ENCODE measurements around the gene MAS1.
"Not testable (repeated sequence)": the region's sequence is repeated elsewhere in the genome, so short reads cannot be mapped to it uniquely, and the experiment has no call there.

Gene MAS1

DNA sequence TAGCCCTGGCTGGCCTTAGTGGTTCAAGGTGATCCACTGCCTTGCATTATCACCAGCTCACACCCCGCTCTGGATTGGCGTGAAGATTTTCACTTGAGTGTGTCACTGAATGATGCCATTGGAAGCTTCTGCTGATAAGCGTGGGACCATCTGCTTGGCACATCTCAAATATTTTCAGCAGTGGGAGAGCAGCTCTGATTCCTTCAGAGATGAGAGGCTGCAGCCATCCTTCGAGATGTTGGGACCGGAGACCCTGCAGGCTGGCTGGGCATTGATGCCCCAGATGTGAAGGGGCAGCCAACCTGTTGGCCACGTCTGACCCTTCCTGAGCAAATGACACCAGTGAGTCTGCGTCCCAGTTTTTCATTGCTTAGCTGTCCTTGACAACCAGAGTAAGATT, at the start of gene MAS1:
Gene MAS1 (plus strand): TSS at position 197 of the 400 bp plus-strand sequence. CDS start 15,968 bp downstream, outside the sequence.
- DNase-seq = no peak

DNA sequence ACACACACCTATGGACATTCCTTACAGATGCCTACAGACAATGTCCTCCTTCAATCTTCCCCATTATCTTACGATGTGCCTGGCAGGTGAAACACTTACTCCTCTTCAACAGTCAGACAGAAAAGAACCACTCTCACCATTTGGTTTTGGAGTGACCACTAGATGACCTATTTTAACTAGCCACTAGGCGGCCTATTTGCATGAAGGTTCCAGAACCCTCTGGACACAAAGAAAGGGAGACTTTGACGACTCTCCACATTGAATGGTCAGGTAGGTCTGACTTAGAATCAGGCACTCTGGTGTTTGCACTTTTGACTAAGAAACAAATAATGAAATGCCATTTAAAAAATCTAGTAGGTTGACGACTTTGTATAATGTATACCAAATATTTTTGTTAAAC, 48.8 kb upstream of the MAS1 start:
- no peak for DNase-seq

DNA sequence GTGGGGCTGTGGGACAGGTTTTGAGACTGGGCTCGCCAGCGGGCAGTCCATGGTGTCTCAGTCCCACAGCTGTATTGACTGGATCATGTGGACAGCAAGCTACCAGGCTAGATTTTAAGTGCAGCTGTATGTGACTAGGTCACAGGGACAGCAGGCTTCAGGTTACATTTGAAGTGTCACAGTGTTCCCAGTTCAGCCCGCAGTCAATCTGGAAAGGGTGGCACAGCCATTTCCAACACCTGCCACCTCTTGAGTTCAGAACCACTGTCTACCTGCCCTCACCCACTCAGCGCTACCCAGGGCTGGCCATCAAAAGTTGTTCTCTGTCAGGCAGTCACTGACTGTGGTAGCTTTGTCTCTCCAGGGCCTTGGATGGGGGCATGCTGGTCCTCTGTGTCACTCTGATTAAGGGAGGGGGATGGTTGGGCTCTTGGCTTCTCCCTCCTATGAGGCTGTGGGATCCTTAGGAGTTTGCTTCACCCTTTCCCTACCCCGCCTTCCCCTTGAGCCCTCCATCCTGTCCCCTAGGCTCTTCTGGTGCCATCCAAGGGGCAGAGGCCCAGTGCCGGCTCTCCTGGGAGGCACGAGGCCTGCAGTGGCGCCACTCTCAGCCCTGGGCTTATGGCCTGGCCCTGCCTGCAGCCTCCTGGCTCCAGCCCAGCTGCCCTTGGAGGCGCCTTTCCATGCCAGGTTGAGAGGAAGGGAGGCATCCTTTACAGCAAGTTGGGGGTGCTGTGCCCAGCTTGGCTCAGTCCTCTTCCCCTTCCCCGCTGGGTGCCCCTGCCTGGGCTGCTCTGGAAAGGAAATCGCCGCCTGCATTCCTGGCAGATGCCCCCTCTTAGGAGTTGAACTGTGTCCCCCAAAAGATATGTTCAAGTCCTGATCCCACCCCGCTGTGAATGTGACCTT, 45.8 kb upstream of the MAS1 start:
- DNase-seq = peak; percentile 13

- not testable (repeated sequence) for DNase-seq
These were observed 42.2 kb upstream of the MAS1 start for GRCh38 chr6:159848552-159848951.

DNA sequence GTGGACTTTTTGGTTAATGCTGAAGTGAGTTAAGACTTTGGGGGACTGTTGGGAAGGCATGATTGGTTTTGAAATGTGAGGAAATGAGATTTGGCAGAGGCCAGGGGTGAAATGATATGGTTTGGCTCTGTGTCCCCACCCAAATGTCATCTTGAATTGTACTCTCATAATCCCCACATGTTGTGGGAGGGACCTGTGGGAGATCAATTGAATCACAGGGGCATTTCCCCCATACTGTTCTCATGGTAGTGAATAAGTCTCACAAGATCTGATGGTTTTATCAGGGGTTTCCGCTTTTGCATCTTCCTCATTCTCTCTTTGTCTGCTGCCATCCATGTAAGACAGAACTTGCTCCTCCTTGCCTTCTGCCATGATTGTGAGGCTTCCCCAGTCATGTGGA, 40.9 kb upstream of the MAS1 start:
- DNase-seq = not testable (repeated sequence)

GRCh38 chr6:159852877-159853276, 37.9 kb upstream of the MAS1 start:
- no peak for DNase-seq

DNA sequence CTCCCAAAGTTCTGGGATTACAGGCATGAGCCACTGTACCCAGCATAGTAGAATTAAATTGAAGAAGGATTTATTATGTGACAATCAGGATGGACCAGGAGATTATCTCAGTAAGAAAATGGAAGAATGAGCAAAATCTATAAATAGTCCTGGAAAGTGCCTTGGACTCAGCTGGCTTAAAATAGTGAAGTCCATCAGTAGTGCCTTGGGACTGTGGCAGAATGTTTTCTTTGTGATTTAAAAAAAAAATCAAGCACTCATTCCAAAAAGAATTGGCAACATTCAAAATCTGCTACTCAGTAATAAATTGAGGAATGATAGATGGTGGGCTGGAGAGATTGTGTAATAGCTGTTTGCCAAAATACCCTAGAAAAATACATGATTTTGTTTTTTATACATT, 37.0 kb upstream of the MAS1 start:
- no peak for DNase-seq

DNA sequence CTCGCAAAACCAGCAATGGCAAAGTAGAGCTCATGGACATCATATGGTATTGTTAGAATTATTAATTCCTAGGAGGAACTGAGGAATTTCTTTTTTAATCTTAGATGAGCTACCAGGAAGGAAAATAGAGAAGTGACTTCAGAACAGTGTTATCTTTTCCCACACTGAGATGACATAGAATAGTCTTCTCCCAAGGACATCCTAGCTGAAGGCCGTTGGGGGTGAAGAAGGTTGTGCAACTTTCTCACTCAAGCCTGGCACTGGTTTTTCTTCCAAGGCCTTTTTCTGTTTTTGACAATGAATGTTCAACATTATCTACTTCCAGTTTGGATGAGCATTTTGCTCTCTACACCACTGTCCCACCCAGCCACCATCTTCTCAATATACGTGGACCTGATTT, 35.8 kb upstream of the MAS1 start:
- DNase-seq = no peak

DNA sequence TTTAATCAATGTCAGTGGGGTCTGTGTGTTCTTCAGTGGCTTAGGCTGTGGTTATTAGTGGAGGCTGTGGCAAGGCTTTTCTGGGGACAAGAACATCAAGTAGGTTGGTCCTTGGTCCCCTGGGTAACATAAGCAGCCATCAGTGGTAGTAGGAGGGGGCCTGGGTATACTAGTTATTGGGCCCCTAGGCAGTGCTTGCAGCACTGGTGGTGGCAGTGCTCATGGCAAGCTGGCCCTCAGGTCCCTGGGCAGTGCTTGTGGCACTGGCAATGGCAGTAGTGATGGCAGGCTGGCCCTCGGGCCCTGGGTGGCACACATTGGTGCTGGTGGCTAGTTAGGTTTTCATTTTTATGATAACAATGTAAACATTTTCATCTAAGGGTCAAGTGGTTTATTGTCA, 32.5 kb upstream of the MAS1 start:
- no peak for DNase-seq

- no peak for DNase-seq
These were observed 30.3 kb upstream of the MAS1 start for GRCh38 chr6:159860482-159860881.

DNA sequence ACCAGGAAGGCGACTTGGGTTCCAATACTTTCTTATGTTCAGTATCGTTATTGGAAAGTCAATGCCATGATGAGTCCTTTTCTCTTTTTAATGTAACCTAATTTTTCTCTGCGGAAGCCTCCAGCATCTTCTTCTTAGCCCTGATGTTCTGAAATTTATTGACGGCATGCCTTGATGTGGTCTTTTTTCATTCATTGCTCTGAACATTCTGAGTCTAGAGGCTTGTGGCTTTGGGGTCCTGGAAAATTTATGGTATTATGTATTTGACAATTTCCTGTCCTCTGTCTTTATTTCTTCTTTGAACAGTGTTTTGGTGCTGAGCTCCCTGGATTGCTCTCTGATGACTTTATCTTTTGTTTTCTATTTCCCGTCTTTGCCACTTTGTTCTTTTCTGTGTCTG, 28.7 kb upstream of the MAS1 start:
- no peak for DNase-seq

GRCh38 chr6:159863341-159863740, 27.4 kb upstream of the MAS1 start:
- DNase-seq = peak; percentile 4

DNA sequence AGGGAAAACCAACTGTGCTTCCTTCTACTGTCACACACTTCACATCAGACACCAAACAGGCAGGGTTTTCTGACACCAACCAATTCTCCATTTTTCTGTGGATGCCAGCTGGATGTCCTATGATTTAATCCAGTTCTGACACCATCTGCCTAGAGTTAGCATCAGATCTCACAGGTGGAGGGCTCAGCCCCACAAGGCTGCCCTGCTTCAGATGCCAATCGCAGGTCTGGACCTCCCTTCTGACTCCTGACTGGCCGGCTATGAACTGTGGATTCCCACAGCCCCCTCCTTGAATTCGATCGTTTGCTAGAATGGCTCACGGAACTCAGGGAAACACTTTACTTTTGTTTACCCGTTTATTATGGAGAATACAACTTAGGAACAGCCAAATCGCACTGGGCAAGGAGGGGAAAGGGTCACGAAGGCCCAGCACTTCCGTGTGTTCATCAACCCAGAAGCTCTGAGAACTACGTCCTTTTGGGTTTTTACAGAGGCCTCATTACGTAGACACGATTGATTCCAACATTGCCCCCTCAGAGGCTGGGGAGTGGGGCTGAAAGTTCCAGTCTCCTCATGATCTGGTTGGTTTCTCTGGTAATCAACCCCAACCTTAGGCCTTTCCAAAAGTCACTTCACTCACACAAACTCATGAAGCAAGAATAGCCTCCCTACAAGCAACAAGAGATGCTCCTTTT, 25.4 kb upstream of the MAS1 start:
- DNase-seq = no peak

DNA sequence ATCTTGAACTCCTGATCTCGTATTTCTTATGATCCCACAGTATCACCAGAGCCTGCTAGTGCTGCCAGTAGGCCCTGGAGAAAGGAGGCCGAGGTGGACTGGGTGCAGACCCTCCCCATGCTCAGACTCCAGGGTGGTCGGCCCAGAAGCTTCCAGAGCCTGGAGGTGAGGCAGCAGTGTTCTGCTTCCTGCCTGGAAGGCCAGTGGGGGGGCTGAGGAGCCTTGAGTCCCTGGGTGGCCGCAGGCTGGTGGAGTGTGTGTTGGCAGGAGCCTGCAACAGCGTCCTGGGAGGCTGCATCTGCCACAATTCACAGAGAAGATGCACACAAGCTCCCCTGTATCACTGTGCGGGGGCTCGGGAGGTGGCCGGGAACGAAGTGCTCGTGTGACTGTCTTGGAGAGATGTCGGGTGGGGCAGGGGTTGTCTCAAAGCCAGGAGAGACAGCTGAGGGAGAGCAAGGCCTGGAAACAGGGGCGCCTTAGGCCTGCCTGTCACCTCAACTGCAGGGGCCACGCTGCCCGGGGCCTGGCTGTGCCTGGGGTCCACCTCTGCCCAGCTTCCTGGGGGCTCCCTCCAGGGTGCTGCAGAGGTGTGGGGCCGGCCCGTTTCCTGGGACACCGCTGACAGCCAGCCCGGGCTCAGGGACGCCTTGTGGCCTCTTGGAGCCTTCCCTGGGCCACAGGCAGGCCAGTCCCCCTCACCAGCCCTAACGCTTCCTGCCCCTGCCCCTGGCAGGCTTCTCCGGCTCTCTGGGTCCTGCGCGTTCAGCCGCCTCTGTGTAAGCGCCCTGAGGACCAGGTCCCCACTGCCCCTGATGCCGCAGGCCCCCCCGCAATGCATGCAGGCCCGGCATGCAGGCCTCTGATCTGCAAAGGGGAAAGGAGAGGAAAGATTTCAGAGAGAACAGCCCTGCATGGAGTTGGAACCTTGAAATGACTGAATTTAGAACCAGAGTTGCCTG, 24.2 kb upstream of the MAS1 start:
- DNase-seq = no peak

DNA sequence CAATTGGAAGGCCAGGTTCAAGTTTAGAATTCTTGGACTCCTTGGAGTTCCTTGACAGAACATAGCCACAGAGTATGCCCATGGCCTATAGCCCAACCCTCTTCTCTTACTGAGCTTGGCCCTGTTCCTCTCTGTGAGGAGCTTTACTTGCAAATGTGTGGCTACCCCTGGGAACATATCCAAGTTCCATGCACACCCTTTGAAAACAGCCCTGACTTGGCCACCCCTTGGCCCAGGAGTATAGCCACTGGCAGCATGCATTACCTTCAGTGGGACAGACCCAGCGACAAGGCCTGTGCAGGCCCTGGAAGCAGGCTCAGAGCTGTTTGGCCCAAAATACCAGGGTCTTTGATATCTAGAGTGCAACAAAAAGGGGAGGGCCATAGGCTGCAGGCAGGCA, 19.5 kb upstream of the MAS1 start:
- DNase-seq = no peak

GRCh38 chr6:159871906-159872305, 18.9 kb upstream of the MAS1 start:
- no peak for DNase-seq

DNA sequence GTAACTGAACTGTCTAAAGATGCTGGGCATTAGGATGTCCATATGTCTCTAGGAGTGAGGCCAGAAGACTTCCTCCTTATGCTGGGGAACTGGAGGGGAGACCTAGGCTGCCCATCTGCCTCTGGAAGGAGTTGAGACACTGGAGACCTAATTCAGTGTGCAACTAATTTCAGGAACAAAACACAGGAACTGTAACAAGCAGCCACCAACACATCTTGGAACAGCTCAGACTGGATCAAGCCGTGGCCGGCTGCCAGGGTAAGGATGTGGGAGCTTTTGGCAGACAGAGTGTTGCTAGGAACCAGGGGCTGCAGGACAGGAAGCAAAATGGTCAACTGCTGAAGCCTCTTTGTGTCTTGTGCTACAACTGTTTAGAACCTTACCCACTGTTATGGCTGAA, 16.4 kb upstream of the MAS1 start:
- DNase-seq = no peak

DNA sequence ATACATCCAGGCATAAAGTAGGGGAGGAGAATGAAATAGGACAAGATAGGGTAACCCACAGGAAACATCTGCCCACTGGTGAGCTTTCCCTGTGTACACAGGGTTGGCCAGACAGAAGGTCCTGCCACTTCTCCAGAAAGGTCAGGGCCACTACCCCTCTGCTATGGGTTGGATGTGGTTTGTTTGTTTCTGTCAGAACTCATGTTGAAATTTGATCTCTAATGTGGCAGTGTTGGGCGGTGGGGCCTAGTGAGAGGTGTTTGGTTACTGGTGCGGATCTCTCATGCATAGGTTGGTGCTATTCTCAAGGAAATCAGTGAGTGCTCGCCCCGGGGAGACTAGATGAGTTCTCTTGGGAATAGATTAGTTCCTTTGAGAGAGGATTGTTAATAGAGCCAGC, 15.6 kb upstream of the MAS1 start:
- DNase-seq = no peak

DNA sequence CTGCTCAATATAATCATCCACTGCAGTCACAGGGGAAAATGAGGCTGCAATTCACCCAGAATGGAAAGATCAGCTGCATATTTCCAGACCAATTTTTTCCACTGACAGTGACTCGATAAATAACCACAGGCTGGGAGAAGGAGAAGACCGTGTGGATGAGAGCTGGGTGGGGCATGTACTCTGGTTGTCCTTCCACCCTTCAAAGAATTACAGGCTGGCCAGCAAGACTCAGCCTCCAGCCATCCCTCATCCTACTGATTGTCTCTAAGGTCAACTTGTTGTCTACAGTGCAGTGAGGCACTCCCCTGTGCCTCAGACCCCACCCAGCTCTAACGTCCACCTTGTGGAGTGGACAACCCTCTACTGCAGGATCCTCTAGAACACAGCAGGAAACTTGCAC, 14.5 kb upstream of the MAS1 start:
- DNase-seq = no peak

- no peak for DNase-seq
These were observed 13.5 kb upstream of the MAS1 start for GRCh38 chr6:159877256-159877808.

- DNase-seq = no peak
These were observed 12.4 kb upstream of the MAS1 start for GRCh38 chr6:159878341-159878740.

DNA sequence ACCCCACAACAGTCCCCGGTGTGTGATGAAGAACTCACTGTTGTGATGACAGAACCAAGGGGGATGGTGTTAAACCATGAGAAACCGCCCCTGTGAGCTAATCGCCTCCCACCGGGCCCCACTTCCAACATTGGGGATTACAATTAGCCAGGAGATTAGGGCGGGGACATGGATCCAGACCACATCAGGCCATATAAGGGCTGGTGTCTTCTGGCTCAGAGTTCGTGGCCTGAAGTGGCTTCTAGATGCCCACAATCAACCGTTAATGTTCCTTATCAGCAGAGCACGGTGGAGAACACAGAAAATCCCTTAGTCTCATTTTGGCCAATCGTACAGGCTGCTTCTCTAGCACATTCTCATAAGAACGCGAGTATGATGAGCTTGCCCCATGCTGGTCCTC, 10.9 kb upstream of the MAS1 start:
- no peak for DNase-seq

All from DMS79 (cell line).